ENCODE data around the gene RBMS1.

DNA sequence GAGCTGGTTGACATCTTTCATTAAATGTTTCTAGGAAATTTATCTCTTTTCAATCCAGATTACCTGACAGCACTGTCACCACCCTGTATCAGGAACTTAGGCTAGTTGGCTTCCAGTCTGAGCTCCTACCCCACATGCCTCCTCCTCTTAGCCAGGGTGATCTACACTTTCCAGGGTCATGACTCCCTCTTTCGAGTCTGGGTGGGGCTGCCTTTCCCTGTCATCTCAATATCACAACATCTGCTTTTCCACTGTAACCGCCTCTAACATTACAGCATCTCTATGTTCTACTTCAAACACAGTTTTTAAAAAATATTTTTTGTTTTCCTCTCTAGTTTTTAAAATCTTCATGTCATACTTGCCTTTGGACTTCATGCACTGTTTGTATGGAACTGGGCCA, 129.2 kb downstream of the RBMS1 start:
- TF ChIP-seq, protein P1, sequence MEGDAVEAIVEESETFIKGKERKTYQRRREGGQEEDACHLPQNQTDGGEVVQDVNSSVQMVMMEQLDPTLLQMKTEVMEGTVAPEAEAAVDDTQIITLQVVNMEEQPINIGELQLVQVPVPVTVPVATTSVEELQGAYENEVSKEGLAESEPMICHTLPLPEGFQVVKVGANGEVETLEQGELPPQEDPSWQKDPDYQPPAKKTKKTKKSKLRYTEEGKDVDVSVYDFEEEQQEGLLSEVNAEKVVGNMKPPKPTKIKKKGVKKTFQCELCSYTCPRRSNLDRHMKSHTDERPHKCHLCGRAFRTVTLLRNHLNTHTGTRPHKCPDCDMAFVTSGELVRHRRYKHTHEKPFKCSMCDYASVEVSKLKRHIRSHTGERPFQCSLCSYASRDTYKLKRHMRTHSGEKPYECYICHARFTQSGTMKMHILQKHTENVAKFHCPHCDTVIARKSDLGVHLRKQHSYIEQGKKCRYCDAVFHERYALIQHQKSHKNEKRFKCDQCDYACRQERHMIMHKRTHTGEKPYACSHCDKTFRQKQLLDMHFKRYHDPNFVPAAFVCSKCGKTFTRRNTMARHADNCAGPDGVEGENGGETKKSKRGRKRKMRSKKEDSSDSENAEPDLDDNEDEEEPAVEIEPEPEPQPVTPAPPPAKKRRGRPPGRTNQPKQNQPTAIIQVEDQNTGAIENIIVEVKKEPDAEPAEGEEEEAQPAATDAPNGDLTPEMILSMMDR (conservative IDR thresholded peaks at IDR 0.05; ENCODE audit: low read length), result no peak
- TF ChIP-seq EZH2phosphoT487 (IDR thresholded peaks at IDR 0.05; ENCODE audit: borderline replicate concordance), result no peak
